Measurements from ENCODE around the gene FBXO38. TPM values are rescaled to one million over a fixed set of nuclear protein-coding genes. Genes with fewer than 3 reads are reported as not detected.
"Not testable (repeated sequence)": the region's sequence is repeated elsewhere in the genome, so short reads cannot be mapped to it uniquely, and the experiment has no call there.

Gene FBXO38
- total RNA-seq, 2 experiments from 2014 or later = 37.6 to 49.5 TPM

DNA sequence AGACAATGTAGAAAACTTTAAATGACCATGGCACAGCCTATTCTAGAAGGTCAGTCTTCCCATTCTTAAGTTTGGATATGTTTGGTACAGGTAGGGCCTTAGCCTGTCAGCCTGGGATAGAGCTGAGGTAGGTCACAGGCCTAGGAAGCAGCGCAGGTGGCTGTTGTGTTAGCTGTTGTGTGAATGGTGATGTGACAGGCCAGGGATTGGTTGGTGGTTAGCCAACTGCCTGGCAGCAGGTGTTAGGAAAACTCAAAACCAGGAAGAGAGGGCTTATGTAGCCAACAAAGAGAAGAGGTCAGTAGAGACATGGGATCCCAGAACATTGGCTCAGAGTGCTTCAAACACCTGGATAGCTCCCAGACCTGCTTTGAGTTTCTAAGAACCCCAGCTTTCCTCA, 84.2 kb downstream of the FBXO38 start:
- Histone ChIP-seq H3K79me2 (ENCODE audit: insufficient read depth, low read depth, low read length) (no peaks in the 10 kb centered on the region), H3K36me3 (ENCODE audit: insufficient read depth, low read length) (no peaks in the 10 kb centered on the region), H2AFZ (ENCODE audit: low read length) (no peak overlapping the region), H3K9me2 (ENCODE audit: insufficient read depth, low read length) (no peaks in the 10 kb centered on the region), H3K4me3 (ENCODE audit: low read depth, low read length, poor library complexity, severe bottlenecking) (no peak overlapping the region), H3K9me3 (ENCODE audit: low read length) (no peaks in the 10 kb centered on the region), H3K4me1 (ENCODE audit: insufficient read depth, low read length, poor library complexity, severe bottlenecking) (no peaks in the 10 kb centered on the region), H3K4me2 (ENCODE audit: low read length) (no peak overlapping the region), H4K20me1 (ENCODE audit: insufficient read depth, low read length) (no peaks in the 10 kb centered on the region), H3K27ac (ENCODE audit: low read depth, low read length, poor library complexity, severe bottlenecking) (no peak overlapping the region)
- CTCF ChIA-PET (ENCODE audit: unreplicated experiment) = interaction anchor here (0.5 kb wide), 1 partner anchor 645 kb away, joined by 3 read pairs; no protein-coding TSS in a partner anchor
- intact Hi-C loops (cut with micrococcal nuclease; ENCODE audit: unreplicated experiment) = no loop called here
- DNase-seq (ENCODE audit: low spot score) = no peak
- no TSS peak for BruUV-seq (replicated peaks)
- POLR2A ChIA-PET = no interaction called here
- no peak for TF ChIP-seq EZH2phosphoT487 (IDR thresholded peaks at IDR 0.05; ENCODE audit: borderline replicate concordance, low read depth, low read length)
- TF ChIP-seq, protein P1, sequence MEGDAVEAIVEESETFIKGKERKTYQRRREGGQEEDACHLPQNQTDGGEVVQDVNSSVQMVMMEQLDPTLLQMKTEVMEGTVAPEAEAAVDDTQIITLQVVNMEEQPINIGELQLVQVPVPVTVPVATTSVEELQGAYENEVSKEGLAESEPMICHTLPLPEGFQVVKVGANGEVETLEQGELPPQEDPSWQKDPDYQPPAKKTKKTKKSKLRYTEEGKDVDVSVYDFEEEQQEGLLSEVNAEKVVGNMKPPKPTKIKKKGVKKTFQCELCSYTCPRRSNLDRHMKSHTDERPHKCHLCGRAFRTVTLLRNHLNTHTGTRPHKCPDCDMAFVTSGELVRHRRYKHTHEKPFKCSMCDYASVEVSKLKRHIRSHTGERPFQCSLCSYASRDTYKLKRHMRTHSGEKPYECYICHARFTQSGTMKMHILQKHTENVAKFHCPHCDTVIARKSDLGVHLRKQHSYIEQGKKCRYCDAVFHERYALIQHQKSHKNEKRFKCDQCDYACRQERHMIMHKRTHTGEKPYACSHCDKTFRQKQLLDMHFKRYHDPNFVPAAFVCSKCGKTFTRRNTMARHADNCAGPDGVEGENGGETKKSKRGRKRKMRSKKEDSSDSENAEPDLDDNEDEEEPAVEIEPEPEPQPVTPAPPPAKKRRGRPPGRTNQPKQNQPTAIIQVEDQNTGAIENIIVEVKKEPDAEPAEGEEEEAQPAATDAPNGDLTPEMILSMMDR (conservative IDR thresholded peaks at IDR 0.05; ENCODE audit: low read length) = no peak

DNA sequence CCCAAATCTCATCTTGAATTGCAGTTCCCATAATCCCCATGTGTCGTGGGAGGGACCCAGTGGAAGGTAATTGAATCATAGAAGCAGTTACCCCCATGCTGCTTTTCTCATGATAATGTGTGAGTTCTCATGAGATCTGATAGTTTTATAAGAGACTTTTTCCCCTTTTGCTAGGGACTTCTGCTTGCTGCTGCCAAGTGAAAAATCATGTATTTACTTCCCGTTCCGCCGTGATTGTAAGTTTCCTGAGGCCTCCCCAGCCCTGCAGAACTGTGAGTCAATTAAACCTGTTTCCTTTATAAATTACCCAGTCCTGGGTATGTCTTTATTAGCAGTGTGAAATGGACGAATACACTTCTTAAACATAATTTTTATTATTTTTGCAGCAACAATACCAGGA, 85.0 kb downstream of the FBXO38 start:
- H3K27ac ChIP-seq (ENCODE audit: low read depth, low read length, poor library complexity, severe bottlenecking); H2AFZ ChIP-seq (ENCODE audit: low read length); BruUV-seq (replicated peaks); H3K4me3 ChIP-seq (ENCODE audit: low read depth, low read length, poor library complexity, severe bottlenecking); intact Hi-C loops (cut with micrococcal nuclease; ENCODE audit: unreplicated experiment); H3K79me2 ChIP-seq (ENCODE audit: insufficient read depth, low read depth, low read length); H3K9me3 ChIP-seq (ENCODE audit: low read length); H3K4me2 ChIP-seq (ENCODE audit: low read length); H3K9me2 ChIP-seq (ENCODE audit: insufficient read depth, low read length); DNase-seq (ENCODE audit: low spot score); H3K4me1 ChIP-seq (ENCODE audit: insufficient read depth, low read length, poor library complexity, severe bottlenecking); CTCF ChIA-PET (ENCODE audit: unreplicated experiment); H3K36me3 ChIP-seq (ENCODE audit: insufficient read depth, low read length); H4K20me1 ChIP-seq (ENCODE audit: insufficient read depth, low read length): not testable (repeated sequence)
- POLR2A ChIA-PET = interaction anchor here (0.7 to 0.8 kb wide), 2 partner anchors 47 to 1045 kb away, joined by 3 read pairs; no protein-coding TSS in a partner anchor

DNA sequence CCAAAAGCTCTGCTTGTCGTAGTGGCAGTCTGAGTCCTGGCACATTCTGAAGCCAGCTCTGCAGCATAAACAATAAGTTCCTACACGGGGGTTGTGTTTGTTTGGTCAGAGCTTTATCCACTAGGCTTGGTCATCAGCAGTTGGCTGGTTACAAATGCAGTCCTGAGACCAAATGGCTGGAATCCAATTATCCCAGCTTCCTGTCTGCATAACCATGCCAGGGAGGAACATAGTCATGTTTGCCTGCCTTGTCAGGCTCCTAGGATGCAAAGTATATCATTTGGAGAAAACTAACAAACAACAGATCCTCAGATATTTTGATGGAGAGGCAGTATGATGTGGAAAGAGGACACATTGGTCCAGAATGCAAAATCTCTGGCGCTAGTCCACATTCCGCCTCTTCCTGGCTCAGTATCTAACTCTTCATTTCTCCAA, 85.8 kb downstream of the FBXO38 start:
- H3K36me3 ChIP-seq (ENCODE audit: insufficient read depth, low read length) = no peaks in the 10 kb centered on the region
- no peak for DNase-seq (ENCODE audit: low spot score)
- POLR2A ChIA-PET = interaction anchor here (0.6 to 1.4 kb wide), 4 partner anchors 10 to 48 kb away, joined by 3 to 6 read pairs (median 3); no protein-coding TSS in a partner anchor
- no peak overlapping the region for H2AFZ ChIP-seq (ENCODE audit: low read length)
- no peaks in the 10 kb centered on the region for H3K9me2 ChIP-seq (ENCODE audit: insufficient read depth, low read length)
- H4K20me1 ChIP-seq (ENCODE audit: insufficient read depth, low read length) = no peaks in the 10 kb centered on the region
- H3K4me1 ChIP-seq (ENCODE audit: insufficient read depth, low read length, poor library complexity, severe bottlenecking) = no peaks in the 10 kb centered on the region
- H3K4me2 ChIP-seq (ENCODE audit: low read length) = no peak overlapping the region
- H3K4me3 ChIP-seq (ENCODE audit: low read depth, low read length, poor library complexity, severe bottlenecking) = no peak overlapping the region
- intact Hi-C loops (cut with micrococcal nuclease; ENCODE audit: unreplicated experiment) = no loop called here
- no peaks in the 10 kb centered on the region for H3K79me2 ChIP-seq (ENCODE audit: insufficient read depth, low read depth, low read length)
- no peaks in the 10 kb centered on the region for H3K9me3 ChIP-seq (ENCODE audit: low read length)
- H3K27ac ChIP-seq (ENCODE audit: low read depth, low read length, poor library complexity, severe bottlenecking) = no peak overlapping the region
- no peak for TF ChIP-seq EZH2phosphoT487 (IDR thresholded peaks at IDR 0.05; ENCODE audit: borderline replicate concordance, low read depth, low read length)
- TF ChIP-seq, protein P1 (conservative IDR thresholded peaks at IDR 0.05; ENCODE audit: low read length) = no peak
- no TSS peak for BruUV-seq (replicated peaks)
- CTCF ChIA-PET (ENCODE audit: unreplicated experiment) = no interaction called here
